KMS-11 (cell line): ENCODE measurements around the gene TSGA10IP.
A peak's percentile ranks its signal among the peaks of the same experiment; 100 is the strongest.

Experiments used
- H2AFZ ChIP-seq: fragments of 200-600 bp; sonication (generic); 2 replicates; pipeline ENCODE4 v1.6.1; 2016; ENCODE audit warnings: antibody characterized with exemption, mixed run types, low read depth
- H3K27ac ChIP-seq: fragments of 200-600 bp; sonication (generic); 2 replicates; pipeline ENCODE4 v1.6.1; 2016; ENCODE audit warnings: mild to moderate bottlenecking, mixed run types
- H3K27me3 ChIP-seq: fragments of 200-600 bp; sonication (generic); 2 replicates; pipeline ENCODE4 v1.6.1; 2017; ENCODE audit warnings: mild to moderate bottlenecking, low read depth, mixed run types, moderate library complexity; ENCODE audit not compliant: insufficient read depth
- H3K36me3 ChIP-seq: fragments of 200-600 bp; sonication (generic); 2 replicates; pipeline ENCODE4 v1.6.1; 2017; ENCODE audit warnings: mild to moderate bottlenecking, mixed run types; ENCODE audit not compliant: insufficient read depth
- H3K4me1 ChIP-seq: fragments of 200-600 bp; sonication (generic); 2 replicates; pipeline ENCODE4 v1.6.1; 2016; ENCODE audit warnings: mild to moderate bottlenecking, low read depth, mixed run types; ENCODE audit not compliant: poor library complexity, severe bottlenecking
- H3K4me2 ChIP-seq: fragments of 200-600 bp; sonication (generic); 2 replicates; pipeline ENCODE4 v1.7.0; 2016; ENCODE audit warnings: mild to moderate bottlenecking, mixed run types
- H3K4me3 ChIP-seq: fragments of 200-600 bp; sonication (generic); IDR thresholded peaks from 2 replicates; pipeline ENCODE4 v1.6.1; 2017; ENCODE audit warnings: low read depth, low read length, mixed read lengths; ENCODE audit not compliant: insufficient read depth
- H3K79me2 ChIP-seq: fragments of 200-600 bp; sonication (generic); 2 replicates; pipeline ENCODE4 v1.6.1; 2016; ENCODE audit warnings: low read depth, mixed run types; ENCODE audit not compliant: insufficient read depth
- H3K9ac ChIP-seq: fragments of 200-600 bp; sonication (generic); 2 replicates; pipeline ENCODE4 v1.6.1; 2016; ENCODE audit warnings: mild to moderate bottlenecking, mixed run types
- H4K20me1 ChIP-seq: fragments of 200-600 bp; sonication (generic); 2 replicates; pipeline ENCODE4 v1.6.1; 2016; ENCODE audit warnings: mild to moderate bottlenecking, mixed run types; ENCODE audit not compliant: insufficient read depth
- TF ChIP-seq, protein P1 (sequence below): fragments of 200-600 bp; sonication (generic); conservative IDR thresholded peaks from 2 replicates; pipeline ENCODE4 v1.6.1; 2017; ENCODE audit warnings: low read depth, mild to moderate bottlenecking, antibody characterized with exemption, low read length, moderate library complexity, mixed read lengths

TSGA10IP gene

GRCh38 chr11:65921033-65921555, 24.2 kb upstream of the TSGA10IP start:
- Histone ChIP-seq H3K4me2 (peak overlapping the region; percentile 96), H3K9ac (no peak overlapping the region), H3K4me1 (peaks cover 14% of the 10 kb centered on the region), H3K27ac (no peak overlapping the region), H3K27me3 (no peaks in the 10 kb centered on the region), H3K36me3 (no peaks in the 10 kb centered on the region), H4K20me1 (no peaks in the 10 kb centered on the region), H2AFZ (no peak overlapping the region), H3K4me3 (no peak overlapping the region), H3K79me2 (peaks cover 13% of the 10 kb centered on the region; the same call in 1 of the 2 replicates)
- TF ChIP-seq, protein P1, sequence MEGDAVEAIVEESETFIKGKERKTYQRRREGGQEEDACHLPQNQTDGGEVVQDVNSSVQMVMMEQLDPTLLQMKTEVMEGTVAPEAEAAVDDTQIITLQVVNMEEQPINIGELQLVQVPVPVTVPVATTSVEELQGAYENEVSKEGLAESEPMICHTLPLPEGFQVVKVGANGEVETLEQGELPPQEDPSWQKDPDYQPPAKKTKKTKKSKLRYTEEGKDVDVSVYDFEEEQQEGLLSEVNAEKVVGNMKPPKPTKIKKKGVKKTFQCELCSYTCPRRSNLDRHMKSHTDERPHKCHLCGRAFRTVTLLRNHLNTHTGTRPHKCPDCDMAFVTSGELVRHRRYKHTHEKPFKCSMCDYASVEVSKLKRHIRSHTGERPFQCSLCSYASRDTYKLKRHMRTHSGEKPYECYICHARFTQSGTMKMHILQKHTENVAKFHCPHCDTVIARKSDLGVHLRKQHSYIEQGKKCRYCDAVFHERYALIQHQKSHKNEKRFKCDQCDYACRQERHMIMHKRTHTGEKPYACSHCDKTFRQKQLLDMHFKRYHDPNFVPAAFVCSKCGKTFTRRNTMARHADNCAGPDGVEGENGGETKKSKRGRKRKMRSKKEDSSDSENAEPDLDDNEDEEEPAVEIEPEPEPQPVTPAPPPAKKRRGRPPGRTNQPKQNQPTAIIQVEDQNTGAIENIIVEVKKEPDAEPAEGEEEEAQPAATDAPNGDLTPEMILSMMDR = no peak

DNA sequence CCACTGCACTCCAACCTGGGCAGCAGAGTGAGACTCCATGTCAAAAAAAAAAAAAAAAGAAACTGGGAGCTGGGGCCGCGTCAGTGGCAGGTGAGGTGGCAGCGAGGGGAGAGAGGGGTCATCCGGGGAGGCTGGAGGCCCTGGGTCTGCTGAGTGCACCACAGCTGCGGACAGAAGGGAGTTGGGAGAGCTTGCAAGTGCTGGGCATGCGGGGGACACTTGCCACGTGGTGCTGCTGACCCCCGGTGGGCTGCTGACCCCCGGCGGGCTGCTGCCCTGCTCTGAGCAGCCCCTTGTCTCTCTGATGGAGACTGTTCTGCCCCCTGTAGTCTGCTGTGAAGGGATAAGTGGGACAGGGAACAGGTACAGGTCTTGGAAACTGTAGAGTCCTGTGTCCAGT, 23.4 kb upstream of the TSGA10IP start:
- TF ChIP-seq, protein P1 = no peak
- no peak overlapping the region for H2AFZ ChIP-seq
- H3K27me3 ChIP-seq = no peaks in the 10 kb centered on the region
- peaks cover 13% of the 10 kb centered on the region; the same call in 1 of the 2 replicates for H3K79me2 ChIP-seq
- H3K4me2 ChIP-seq = no peak overlapping the region
- no peak overlapping the region for H3K4me3 ChIP-seq
- H3K27ac ChIP-seq = no peak overlapping the region
- no peaks in the 10 kb centered on the region for H3K36me3 ChIP-seq
- no peak overlapping the region for H3K9ac ChIP-seq
- peaks cover 22% of the 10 kb centered on the region for H3K4me1 ChIP-seq
- no peaks in the 10 kb centered on the region for H4K20me1 ChIP-seq

DNA sequence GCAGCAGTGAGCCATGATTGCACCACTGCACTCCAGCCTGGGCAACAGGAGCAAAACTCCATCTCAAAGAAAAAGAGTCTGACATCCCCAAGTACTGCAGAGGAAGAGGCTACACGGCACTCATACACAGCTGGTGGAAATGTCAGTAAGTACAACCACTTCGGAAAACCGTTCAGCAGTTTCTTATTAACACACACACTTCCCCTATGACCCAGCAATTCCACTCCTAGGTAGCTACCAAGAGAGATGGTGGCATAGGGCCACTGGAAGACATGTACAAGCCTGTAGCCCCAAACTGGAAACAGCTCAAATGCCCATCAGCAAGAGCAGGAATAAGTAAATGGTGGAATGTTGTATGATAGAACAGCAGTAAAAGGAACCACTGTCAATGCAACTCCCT, 22.7 kb upstream of the TSGA10IP start:
- Histone ChIP-seq H3K27me3 (no peaks in the 10 kb centered on the region), H3K4me1 (peaks cover 26% of the 10 kb centered on the region), H3K4me2 (no peak overlapping the region), H4K20me1 (no peaks in the 10 kb centered on the region), H3K4me3 (no peak overlapping the region), H3K9ac (no peak overlapping the region), H3K36me3 (no peaks in the 10 kb centered on the region), H3K27ac (no peak overlapping the region), H3K79me2 (peaks cover 10% of the 10 kb centered on the region; the same call in 1 of the 2 replicates), H2AFZ (no peak overlapping the region)
- TF ChIP-seq, protein P1 = no peak

DNA sequence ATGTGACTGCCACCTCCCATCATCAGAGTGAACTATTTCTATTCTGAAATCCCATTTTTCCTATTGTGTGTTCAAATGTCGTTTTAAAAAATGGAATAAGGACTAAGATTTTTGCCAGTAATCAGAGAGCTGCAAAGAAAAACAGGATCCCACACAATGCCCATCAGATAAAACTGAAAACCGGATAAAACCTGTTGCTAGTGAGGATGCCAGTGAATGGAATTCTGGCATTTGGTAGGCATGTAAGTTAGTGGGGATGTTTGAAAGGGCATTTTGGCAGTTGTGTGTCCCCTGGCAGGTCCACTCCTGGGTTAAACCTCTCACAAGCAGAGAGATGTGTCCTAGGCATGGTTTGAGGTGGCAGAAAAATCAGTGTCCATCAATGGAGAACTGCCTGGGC, 19.9 kb upstream of the TSGA10IP start:
- H3K79me2 ChIP-seq = no peaks in the 10 kb centered on the region
- no peak overlapping the region for H2AFZ ChIP-seq
- H4K20me1 ChIP-seq = no peaks in the 10 kb centered on the region
- no peak overlapping the region for H3K4me3 ChIP-seq
- H3K4me2 ChIP-seq = no peak overlapping the region
- no peak overlapping the region for H3K27ac ChIP-seq
- H3K4me1 ChIP-seq = peaks cover 40% of the 10 kb centered on the region
- no peaks in the 10 kb centered on the region for H3K27me3 ChIP-seq
- H3K9ac ChIP-seq = no peak overlapping the region
- no peaks in the 10 kb centered on the region for H3K36me3 ChIP-seq
- TF ChIP-seq, protein P1 = no peak
